Cerebellar cortex (tissue), 1 donor: ENCODE data around the gene ZBTB43.

ENCODE experiments used
- DNase-seq: peaks from one replicate; pipeline ENCODE4 v3.0.0-alpha.2; 2015; ENCODE audit warnings: low spot score

ZBTB43 gene

GRCh38 chr9:126830827-126831226, 26.0 kb downstream of the ZBTB43 start:
- no peak for DNase-seq

- no peak for DNase-seq
These were observed 27.6 kb downstream of the ZBTB43 start for GRCh38 chr9:126832440-126832839.

- DNase-seq = no peak
These were observed 28.2 kb downstream of the ZBTB43 start for GRCh38 chr9:126833020-126833419.

- DNase-seq = peak; percentile 33
These were observed 29.0 kb downstream of the ZBTB43 start for GRCh38 chr9:126833710-126834345.

GRCh38 chr9:126834672-126835071, 29.8 kb downstream of the ZBTB43 start:
- DNase-seq = no peak

- no peak for DNase-seq
These were observed 31.4 kb downstream of the ZBTB43 start for GRCh38 chr9:126836216-126836615.

GRCh38 chr9:126838055-126838811, 33.4 kb downstream of the ZBTB43 start:
- no peak for DNase-seq

- no peak for DNase-seq
These were observed 34.1 kb downstream of the ZBTB43 start for GRCh38 chr9:126838895-126839294.

- DNase-seq = no peak
These were observed 34.5 kb downstream of the ZBTB43 start for GRCh38 chr9:126839301-126839700.

GRCh38 chr9:126842220-126842842, 37.5 kb downstream of the ZBTB43 start:
- no peak for DNase-seq

GRCh38 chr9:126842977-126843799, 38.3 kb downstream of the ZBTB43 start:
- no peak for DNase-seq

GRCh38 chr9:126844085-126844484, 39.2 kb downstream of the ZBTB43 start:
- no peak for DNase-seq

- DNase-seq = no peak
These were observed 42.2 kb downstream of the ZBTB43 start for GRCh38 chr9:126847051-126847450.

GRCh38 chr9:126849591-126850225, 44.9 kb downstream of the ZBTB43 start:
- DNase-seq = no peak

GRCh38 chr9:126851286-126851880, 46.5 kb downstream of the ZBTB43 start:
- peak; percentile 56 for DNase-seq

- DNase-seq = no peak
These were observed 47.3 kb downstream of the ZBTB43 start for GRCh38 chr9:126852086-126852688.

GRCh38 chr9:126853667-126854066, 48.8 kb downstream of the ZBTB43 start:
- no peak for DNase-seq

- no peak for DNase-seq
These were observed 49.9 kb downstream of the ZBTB43 start for GRCh38 chr9:126854734-126855133.

GRCh38 chr9:126856326-126856877, 51.6 kb downstream of the ZBTB43 start:
- no peak for DNase-seq

- DNase-seq = no peak
These were observed 52.6 kb downstream of the ZBTB43 start for GRCh38 chr9:126857261-126857960.
